Neural cell (in vitro differentiated cells): ENCODE measurements around the gene CPEB1. TPM values are rescaled to one million over a fixed set of nuclear protein-coding genes. Genes with fewer than 3 reads are reported as not detected.

Experiments
- H2AFZ ChIP-seq: fragments of 200-600, 300-800 bp; sonication (generic), shearing (Covaris generic); 2 replicates; pipeline ENCODE4 v1.6.0; 2014; ENCODE audit warnings: low read depth, mild to moderate bottlenecking, antibody characterized with exemption, low read length, moderate library complexity
- H3F3A ChIP-seq: fragments of 200-600 bp; shearing (Covaris generic); 2 replicates; pipeline ENCODE4 v1.6.1; 2016; ENCODE audit warnings: mild to moderate bottlenecking, moderate library complexity, mixed read lengths, antibody characterized with exemption, low read length; ENCODE audit not compliant: insufficient read depth, poor library complexity, severe bottlenecking
- H3K27ac ChIP-seq: fragments of 200-600, 300-800 bp; sonication (generic), shearing (Covaris generic); 2 replicates; pipeline ENCODE4 v1.5.1; 2014; ENCODE audit warnings: mild to moderate bottlenecking, low read length, moderate library complexity
- H3K27me3 ChIP-seq: fragments of 300-800, 200-600 bp; sonication (generic), shearing (Covaris generic); 2 replicates; pipeline ENCODE4 v1.6.0; 2014; ENCODE audit warnings: mild to moderate bottlenecking, low read depth, low read length, moderate library complexity; ENCODE audit not compliant: insufficient read depth
- H3K36me3 ChIP-seq: fragments of 300-800, 200-600 bp; sonication (generic), shearing (Covaris generic); 2 replicates; pipeline ENCODE4 v1.5.1; 2014; ENCODE audit warnings: mild to moderate bottlenecking, antibody characterized with exemption, low read length, moderate library complexity; ENCODE audit not compliant: insufficient read depth
- H3K4me2 ChIP-seq: fragments of 300-800, 200-600 bp; sonication (generic), shearing (Covaris generic); 2 replicates; pipeline ENCODE4 v1.6.0; 2014; ENCODE audit warnings: mild to moderate bottlenecking, low read length
- H3K4me3 ChIP-seq: fragments of 300-800, 200-600 bp; sonication (generic), shearing (Covaris generic); 2 replicates; pipeline ENCODE4 v1.5.1; 2014; ENCODE audit warnings: mild to moderate bottlenecking, low read length, moderate library complexity
- H3K79me2 ChIP-seq: fragments of 200-600 bp; shearing (Covaris generic); replicated peaks from 2 replicates; pipeline ENCODE4 v1.6.0; 2014; ENCODE audit warnings: mild to moderate bottlenecking, low read length, moderate library complexity; ENCODE audit not compliant: insufficient read depth
- H3K9ac ChIP-seq: fragments of 300-800, 200-600 bp; sonication (generic), shearing (Covaris generic); 2 replicates; pipeline ENCODE4 v1.6.1; 2016; ENCODE audit warnings: mild to moderate bottlenecking, low read length, mixed read lengths
- H3K9me2 ChIP-seq: fragments of 200-600 bp; shearing (Covaris generic); 2 replicates; pipeline ENCODE4 v1.6.1; 2016; ENCODE audit warnings: mild to moderate bottlenecking, low read length, mixed read lengths; ENCODE audit not compliant: insufficient read depth
- H3K9me3 ChIP-seq: fragments of 200-600, 300-800 bp; sonication (generic), shearing (Covaris generic); 2 replicates; pipeline ENCODE4 v1.6.1; 2016; ENCODE audit warnings: mild to moderate bottlenecking, mixed run types, low read length, moderate library complexity, mixed read lengths
- H4K20me1 ChIP-seq: fragments of 200-600 bp; shearing (Covaris generic); 2 replicates; pipeline ENCODE4 v1.6.1; 2016; ENCODE audit warnings: mild to moderate bottlenecking, mixed run types; ENCODE audit not compliant: insufficient read depth
- CTCF ChIP-seq: fragments of 450-650 bp; IDR thresholded peaks from 2 replicates; pipeline ENCODE4 v1.5.1; 2014; ENCODE audit warnings: antibody characterized with exemption, mild to moderate bottlenecking, moderate library complexity; ENCODE audit not compliant: poor library complexity, severe bottlenecking
- EP300 ChIP-seq: fragments of 450-650 bp; conservative IDR thresholded peaks from 2 replicates; pipeline ENCODE4 v1.6.1; 2014; ENCODE audit warnings: antibody characterized with exemption, mild to moderate bottlenecking, moderate library complexity; ENCODE audit not compliant: poor library complexity, severe bottlenecking
- EZH2 ChIP-seq: fragments of 200-600, 300-800 bp; shearing (Covaris generic), sonication (generic); IDR thresholded peaks from 2 replicates; pipeline ENCODE4 v1.6.1; 2014; ENCODE audit warnings: antibody characterized with exemption, low read length, borderline replicate concordance, mild to moderate bottlenecking; ENCODE audit not compliant: insufficient read depth, poor library complexity, severe bottlenecking
- MXI1 ChIP-seq: fragments of 450-650 bp; conservative IDR thresholded peaks from 2 replicates; pipeline ENCODE4 v1.6.1; 2014; ENCODE audit warnings: antibody characterized with exemption, mild to moderate bottlenecking; ENCODE audit not compliant: poor library complexity, severe bottlenecking
- POLR2AphosphoS5 ChIP-seq: IDR thresholded peaks from 2 replicates; pipeline ENCODE4 v1.6.1; 2012
- RAD21 ChIP-seq: fragments of 450-650 bp; conservative IDR thresholded peaks from 2 replicates; pipeline ENCODE4 v1.6.1; 2014; ENCODE audit warnings: antibody characterized with exemption, mild to moderate bottlenecking, moderate library complexity
- REST ChIP-seq: IDR thresholded peaks from 2 replicates; pipeline ENCODE4 v1.6.1; 2012; ENCODE audit warnings: borderline replicate concordance
- SMC3 ChIP-seq: fragments of 450-650 bp; conservative IDR thresholded peaks from 2 replicates; pipeline ENCODE4 v1.6.1; 2014; ENCODE audit warnings: antibody characterized with exemption, mild to moderate bottlenecking, moderate library complexity; ENCODE audit not compliant: poor library complexity
- TAF1 ChIP-seq: IDR thresholded peaks from 2 replicates; pipeline ENCODE4 v1.6.1; 2012; ENCODE audit warnings: low read depth
- polyA plus RNA-seq: library from polyadenylated mRNA; depleted of rRNA; stranded (reverse); fragments of >200 nt; gene quantifications from 2 replicates; pipeline ENCODE4 v1.2.3, GENCODE V29; 2014

The CPEB1 gene
- polyA plus RNA-seq, 1 donor from 2014 or later, result 0.61 TPM

GRCh38 chr15:82653483-82654168 is 6.5 kb upstream of the CPEB1 start:
- Histone ChIP-seq H3K79me2 (no peaks in the 10 kb centered on the region), H3K9me2 (no peaks in the 10 kb centered on the region), H3K9ac (no peak overlapping the region), H2AFZ (no peak overlapping the region), H4K20me1 (no peaks in the 10 kb centered on the region), H3F3A (no peaks in the 10 kb centered on the region), H3K4me2 (no peak overlapping the region), H3K9me3 (no peaks in the 10 kb centered on the region), H3K36me3 (no peaks in the 10 kb centered on the region), H3K27ac (no peak overlapping the region), H3K27me3 (peaks cover 30% of the 10 kb centered on the region), H3K4me3 (no peak overlapping the region)
- TF ChIP-seq POLR2AphosphoS5 (no peak), EP300 (no peak)

- no peaks in the 10 kb centered on the region for H3K9me3 ChIP-seq
- no peaks in the 10 kb centered on the region for H3K36me3 ChIP-seq
- H3K9me2 ChIP-seq, result no peaks in the 10 kb centered on the region
- H3K9ac ChIP-seq, result no peak overlapping the region
- H3K4me3 ChIP-seq, result no peak overlapping the region
- H3K79me2 ChIP-seq, result no peaks in the 10 kb centered on the region
- H2AFZ ChIP-seq, result no peak overlapping the region
- H3F3A ChIP-seq, result no peaks in the 10 kb centered on the region
- peaks cover 50% of the 10 kb centered on the region for H3K27me3 ChIP-seq
- H3K4me2 ChIP-seq, result no peak overlapping the region
- no peaks in the 10 kb centered on the region for H4K20me1 ChIP-seq
- TF ChIP-seq MXI1 (no peak), EZH2 (no peak), TAF1 (no peak), CTCF (no peak), EP300 (no peak)
- H3K27ac ChIP-seq, result no peak overlapping the region
Measured at GRCh38 chr15:82651708-82652107, 4.5 kb upstream of the CPEB1 start.

GRCh38 chr15:82650046-82650670 is 3.0 kb upstream of the CPEB1 start:
- Histone ChIP-seq H3K27ac (no peak overlapping the region), H3K36me3 (no peaks in the 10 kb centered on the region), H3K9me3 (no peaks in the 10 kb centered on the region), H3K4me2 (no peak overlapping the region), H3K9ac (no peak overlapping the region), H3K79me2 (no peaks in the 10 kb centered on the region), H3K27me3 (peaks cover 65% of the 10 kb centered on the region), H3K4me3 (no peak overlapping the region), H4K20me1 (no peaks in the 10 kb centered on the region), H3K9me2 (no peaks in the 10 kb centered on the region), H3F3A (no peaks in the 10 kb centered on the region), H2AFZ (no peak overlapping the region)
- TF ChIP-seq RAD21 (no peak), CTCF (no peak), MXI1 (no peak), EP300 (no peak), REST (no peak), EZH2 (no peak), POLR2AphosphoS5 (no peak), SMC3 (no peak), TAF1 (no peak)
